KMS-11 (cell line): ENCODE measurements around the gene TSPAN19.

Experiments used
- H2AFZ ChIP-seq: fragments of 200-600 bp; sonication (generic); 2 replicates; pipeline ENCODE4 v1.6.1; 2016; ENCODE audit warnings: antibody characterized with exemption, mixed run types, low read depth
- H3K27ac ChIP-seq: fragments of 200-600 bp; sonication (generic); 2 replicates; pipeline ENCODE4 v1.6.1; 2016; ENCODE audit warnings: mild to moderate bottlenecking, mixed run types
- H3K27me3 ChIP-seq: fragments of 200-600 bp; sonication (generic); 2 replicates; pipeline ENCODE4 v1.6.1; 2017; ENCODE audit warnings: mild to moderate bottlenecking, low read depth, mixed run types, moderate library complexity; ENCODE audit not compliant: insufficient read depth
- H3K36me3 ChIP-seq: fragments of 200-600 bp; sonication (generic); 2 replicates; pipeline ENCODE4 v1.6.1; 2017; ENCODE audit warnings: mild to moderate bottlenecking, mixed run types; ENCODE audit not compliant: insufficient read depth
- H3K4me1 ChIP-seq: fragments of 200-600 bp; sonication (generic); 2 replicates; pipeline ENCODE4 v1.6.1; 2016; ENCODE audit warnings: mild to moderate bottlenecking, low read depth, mixed run types; ENCODE audit not compliant: poor library complexity, severe bottlenecking
- H3K4me2 ChIP-seq: fragments of 200-600 bp; sonication (generic); 2 replicates; pipeline ENCODE4 v1.7.0; 2016; ENCODE audit warnings: mild to moderate bottlenecking, mixed run types
- H3K4me3 ChIP-seq: fragments of 200-600 bp; sonication (generic); IDR thresholded peaks from 2 replicates; pipeline ENCODE4 v1.6.1; 2017; ENCODE audit warnings: low read depth, low read length, mixed read lengths; ENCODE audit not compliant: insufficient read depth
- H3K79me2 ChIP-seq: fragments of 200-600 bp; sonication (generic); 2 replicates; pipeline ENCODE4 v1.6.1; 2016; ENCODE audit warnings: low read depth, mixed run types; ENCODE audit not compliant: insufficient read depth
- H3K9ac ChIP-seq: fragments of 200-600 bp; sonication (generic); 2 replicates; pipeline ENCODE4 v1.6.1; 2016; ENCODE audit warnings: mild to moderate bottlenecking, mixed run types
- H4K20me1 ChIP-seq: fragments of 200-600 bp; sonication (generic); 2 replicates; pipeline ENCODE4 v1.6.1; 2016; ENCODE audit warnings: mild to moderate bottlenecking, mixed run types; ENCODE audit not compliant: insufficient read depth
- TF ChIP-seq, protein P1 (sequence below): fragments of 200-600 bp; sonication (generic); conservative IDR thresholded peaks from 2 replicates; pipeline ENCODE4 v1.6.1; 2017; ENCODE audit warnings: low read depth, mild to moderate bottlenecking, antibody characterized with exemption, low read length, moderate library complexity, mixed read lengths

The TSPAN19 gene

DNA sequence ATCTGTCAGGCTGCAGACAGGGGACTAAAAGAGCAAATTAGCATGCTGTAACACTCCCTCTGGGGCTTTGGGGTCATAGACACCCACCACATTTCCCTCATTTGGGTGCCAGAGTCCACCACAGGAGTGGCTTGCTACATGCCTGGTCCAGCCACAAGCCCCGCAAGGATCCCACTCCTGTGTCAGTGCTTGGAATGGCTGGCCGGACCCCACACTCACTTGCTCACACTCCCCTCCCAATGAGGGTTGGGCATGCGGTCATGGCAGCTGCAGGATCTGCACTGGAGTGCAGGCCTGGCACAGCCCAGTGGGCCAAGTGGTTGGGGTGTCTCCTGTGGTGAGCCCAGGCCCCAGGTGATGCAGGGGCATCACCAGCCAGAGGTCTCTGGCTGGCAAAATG is 59.9 kb downstream of the TSPAN19 start:
- Histone ChIP-seq H3K4me1 (no peaks in the 10 kb centered on the region), H3K4me2 (no peak overlapping the region), H3K27me3 (no peaks in the 10 kb centered on the region), H3K36me3 (no peaks in the 10 kb centered on the region), H2AFZ (no peak overlapping the region), H3K79me2 (no peaks in the 10 kb centered on the region), H3K4me3 (no peak overlapping the region), H4K20me1 (no peaks in the 10 kb centered on the region), H3K9ac (no peak overlapping the region), H3K27ac (no peak overlapping the region)
- TF ChIP-seq, protein P1, sequence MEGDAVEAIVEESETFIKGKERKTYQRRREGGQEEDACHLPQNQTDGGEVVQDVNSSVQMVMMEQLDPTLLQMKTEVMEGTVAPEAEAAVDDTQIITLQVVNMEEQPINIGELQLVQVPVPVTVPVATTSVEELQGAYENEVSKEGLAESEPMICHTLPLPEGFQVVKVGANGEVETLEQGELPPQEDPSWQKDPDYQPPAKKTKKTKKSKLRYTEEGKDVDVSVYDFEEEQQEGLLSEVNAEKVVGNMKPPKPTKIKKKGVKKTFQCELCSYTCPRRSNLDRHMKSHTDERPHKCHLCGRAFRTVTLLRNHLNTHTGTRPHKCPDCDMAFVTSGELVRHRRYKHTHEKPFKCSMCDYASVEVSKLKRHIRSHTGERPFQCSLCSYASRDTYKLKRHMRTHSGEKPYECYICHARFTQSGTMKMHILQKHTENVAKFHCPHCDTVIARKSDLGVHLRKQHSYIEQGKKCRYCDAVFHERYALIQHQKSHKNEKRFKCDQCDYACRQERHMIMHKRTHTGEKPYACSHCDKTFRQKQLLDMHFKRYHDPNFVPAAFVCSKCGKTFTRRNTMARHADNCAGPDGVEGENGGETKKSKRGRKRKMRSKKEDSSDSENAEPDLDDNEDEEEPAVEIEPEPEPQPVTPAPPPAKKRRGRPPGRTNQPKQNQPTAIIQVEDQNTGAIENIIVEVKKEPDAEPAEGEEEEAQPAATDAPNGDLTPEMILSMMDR = no peak

DNA sequence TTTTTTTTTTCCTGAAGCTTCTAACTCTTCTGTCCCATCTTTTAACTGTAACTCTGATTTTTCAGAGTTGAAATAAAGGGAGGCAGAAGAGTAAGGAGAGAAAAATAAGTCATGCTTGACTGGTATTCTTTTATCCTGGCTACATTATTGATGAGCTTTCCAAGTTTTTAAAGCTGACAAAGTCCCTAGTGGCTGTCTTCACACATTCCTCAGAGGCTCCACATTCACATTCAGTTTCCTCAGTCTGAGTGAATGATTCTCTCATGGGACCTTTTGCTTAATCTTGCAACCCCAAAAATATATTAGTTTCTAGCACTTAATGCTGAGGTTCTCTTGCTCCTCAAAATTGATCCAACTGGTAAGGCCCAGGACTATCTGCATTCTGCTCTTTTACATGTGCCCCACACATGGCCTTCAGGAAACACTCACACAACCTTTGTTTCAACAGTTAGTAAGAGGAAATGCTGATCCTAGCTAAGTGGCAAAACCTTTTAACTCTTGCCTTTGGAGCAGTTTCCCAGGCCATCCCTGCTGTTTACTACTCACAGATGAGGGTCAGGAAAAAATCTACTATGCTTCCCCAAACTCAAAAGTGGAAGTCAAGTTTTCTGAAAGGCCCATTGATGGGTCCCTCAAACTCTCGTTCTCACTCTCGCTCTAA is 61.8 kb downstream of the TSPAN19 start:
- no peaks in the 10 kb centered on the region for H4K20me1 ChIP-seq
- no peaks in the 10 kb centered on the region for H3K79me2 ChIP-seq
- H3K4me3 ChIP-seq = no peak overlapping the region
- no peaks in the 10 kb centered on the region for H3K4me1 ChIP-seq
- no peak overlapping the region for H3K27ac ChIP-seq
- H3K9ac ChIP-seq = no peak overlapping the region
- TF ChIP-seq, protein P1 = no peak
- H3K36me3 ChIP-seq = no peaks in the 10 kb centered on the region
- no peak overlapping the region for H2AFZ ChIP-seq
- H3K27me3 ChIP-seq = no peaks in the 10 kb centered on the region
- no peak overlapping the region for H3K4me2 ChIP-seq

GRCh38 chr12:84973026-84973425 is 63.1 kb downstream of the TSPAN19 start:
- no peak overlapping the region for H3K4me2 ChIP-seq
- H4K20me1 ChIP-seq = no peaks in the 10 kb centered on the region
- H3K27ac ChIP-seq = no peak overlapping the region
- TF ChIP-seq, protein P1 = no peak
- H3K4me3 ChIP-seq = no peak overlapping the region
- no peaks in the 10 kb centered on the region for H3K79me2 ChIP-seq
- H3K36me3 ChIP-seq = no peaks in the 10 kb centered on the region
- H3K4me1 ChIP-seq = no peaks in the 10 kb centered on the region
- no peak overlapping the region for H2AFZ ChIP-seq
- H3K27me3 ChIP-seq = no peaks in the 10 kb centered on the region
- no peak overlapping the region for H3K9ac ChIP-seq

GRCh38 chr12:84969226-84969625 is 66.9 kb downstream of the TSPAN19 start:
- Histone ChIP-seq H4K20me1 (no peaks in the 10 kb centered on the region), H3K27ac (no peak overlapping the region), H3K4me2 (no peak overlapping the region), H3K4me1 (no peaks in the 10 kb centered on the region), H2AFZ (no peak overlapping the region), H3K27me3 (no peaks in the 10 kb centered on the region), H3K36me3 (no peaks in the 10 kb centered on the region), H3K79me2 (no peaks in the 10 kb centered on the region), H3K9ac (no peak overlapping the region), H3K4me3 (no peak overlapping the region)
- TF ChIP-seq, protein P1 = no peak
